Osteocyte (in vitro differentiated cells): ENCODE measurements around the gene WTAP. TPM values are rescaled to one million over a fixed set of nuclear protein-coding genes. Genes with fewer than 3 reads are reported as not detected.

Experiments used
- DNase-seq: peaks from one replicate; pipeline ENCODE4 v3.0.0; 2021; ENCODE audit warnings: mixed read lengths; ENCODE audit not compliant: unreplicated experiment; ENCODE audit errors: extremely low spot score
- H3K27ac Mint-ChIP-seq: one replicate; pipeline ENCODE4 v1.8.0; 2021; ENCODE audit warnings: mild to moderate bottlenecking, mixed read lengths; ENCODE audit not compliant: unreplicated experiment
- H3K27me3 Mint-ChIP-seq: one replicate; pipeline ENCODE4 v1.8.0; 2021; ENCODE audit warnings: mixed read lengths; ENCODE audit not compliant: unreplicated experiment
- H3K36me3 Mint-ChIP-seq: one replicate; pipeline ENCODE4 v1.8.0; 2021; ENCODE audit warnings: mixed read lengths; ENCODE audit not compliant: unreplicated experiment
- H3K4me1 Mint-ChIP-seq: one replicate; pipeline ENCODE4 v1.8.0; 2021; ENCODE audit warnings: mixed read lengths; ENCODE audit not compliant: unreplicated experiment
- H3K4me3 Mint-ChIP-seq: one replicate; pipeline ENCODE4 v1.8.0; 2021; ENCODE audit warnings: mild to moderate bottlenecking, moderate library complexity, mixed read lengths; ENCODE audit not compliant: unreplicated experiment
- H3K9me3 Mint-ChIP-seq: one replicate; pipeline ENCODE4 v1.8.0; 2021; ENCODE audit warnings: mixed read lengths; ENCODE audit not compliant: unreplicated experiment
- CTCF ChIP-seq: fragments of 200-600 bp; sonication (generic); IDR thresholded peaks from 2 replicates; pipeline ENCODE4 v1.5.0; 2021; ENCODE audit warnings: antibody characterized with exemption, mild to moderate bottlenecking, moderate library complexity
- total RNA-seq: library from RNA; stranded (reverse); gene quantifications from 2 replicates; pipeline ENCODE4 v1.2.1, GENCODE V29; 2021

Gene WTAP
- total RNA-seq, 1 donor from 2014 or later: 83.7 TPM

DNA sequence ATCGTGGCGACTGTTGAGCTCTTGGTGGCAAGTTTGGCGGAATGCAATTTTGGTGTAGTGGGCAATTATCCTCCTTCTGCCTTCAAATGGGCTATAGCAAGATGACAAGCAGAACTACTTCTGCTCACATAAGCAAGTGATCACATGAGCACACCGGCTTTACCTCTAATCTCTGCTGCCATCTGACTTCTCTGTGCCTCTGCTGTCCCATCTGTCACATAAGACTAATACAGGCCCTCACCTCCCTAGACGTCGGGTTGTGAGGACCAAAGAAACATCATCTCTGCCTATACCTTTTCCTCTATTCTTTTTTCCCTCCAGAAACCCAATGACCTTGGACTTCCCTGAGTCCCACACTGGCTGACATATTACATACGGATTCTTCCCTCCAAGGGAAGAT is 13.3 kb upstream of the WTAP start:
- no peak overlapping the region for H3K4me3 Mint-ChIP-seq
- H3K9me3 Mint-ChIP-seq: no peaks in the 10 kb centered on the region
- no peak overlapping the region for H3K27ac Mint-ChIP-seq
- no peak for DNase-seq
- peaks cover 6% of the 10 kb centered on the region for H3K4me1 Mint-ChIP-seq
- TF ChIP-seq CTCF: no peak
- no peaks in the 10 kb centered on the region for H3K27me3 Mint-ChIP-seq
- peaks cover 8% of the 10 kb centered on the region for H3K36me3 Mint-ChIP-seq

DNA sequence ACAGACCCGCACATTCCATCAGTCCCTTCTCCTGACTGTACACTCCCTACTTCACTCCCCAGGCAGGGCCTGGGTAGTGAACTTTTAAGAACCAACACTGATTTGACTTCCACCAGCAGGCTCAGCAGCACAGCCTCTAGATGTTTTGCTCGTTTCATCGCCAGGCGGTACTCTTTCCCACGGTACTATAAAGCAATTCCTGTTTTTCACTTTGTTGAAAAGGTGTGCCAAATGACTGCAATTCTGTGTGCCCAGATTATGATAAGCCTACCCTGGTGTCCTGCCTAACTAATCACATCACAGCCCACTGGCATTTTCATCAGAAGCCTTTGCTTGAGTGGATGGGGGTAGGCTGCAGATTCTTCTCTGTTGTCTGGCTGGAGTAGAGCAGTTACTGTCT is 12.9 kb upstream of the WTAP start:
- Mint-ChIP-seq H3K9me3 (no peaks in the 10 kb centered on the region), H3K36me3 (peaks cover 5% of the 10 kb centered on the region), H3K4me1 (peaks cover 6% of the 10 kb centered on the region), H3K27me3 (no peaks in the 10 kb centered on the region), H3K4me3 (no peak overlapping the region), H3K27ac (no peak overlapping the region)
- no peak for DNase-seq
- TF ChIP-seq CTCF: no peak

DNA sequence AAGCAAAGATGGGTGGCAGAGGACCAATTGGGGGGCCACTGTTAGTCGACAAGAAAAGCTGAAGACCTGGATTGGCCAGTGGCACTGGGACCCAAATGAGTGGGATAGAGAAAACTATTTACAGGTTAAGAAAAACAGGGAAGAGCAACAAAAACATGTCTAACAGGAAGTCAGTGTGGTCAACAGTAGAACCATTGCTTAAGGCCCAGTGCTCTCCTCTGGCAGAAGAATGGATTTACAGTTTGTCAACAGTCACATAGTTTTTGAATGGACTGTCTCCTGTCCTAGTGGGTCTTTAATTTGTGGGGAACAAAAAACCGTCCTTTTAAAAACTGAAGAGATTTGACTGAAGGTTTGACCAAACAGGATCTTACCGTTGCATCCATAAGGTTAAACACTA is 12.1 kb upstream of the WTAP start:
- Mint-ChIP-seq H3K4me1 (peaks cover 6% of the 10 kb centered on the region), H3K27ac (no peak overlapping the region), H3K36me3 (peaks cover 5% of the 10 kb centered on the region), H3K27me3 (no peaks in the 10 kb centered on the region), H3K4me3 (no peak overlapping the region), H3K9me3 (no peaks in the 10 kb centered on the region)
- DNase-seq: no peak
- TF ChIP-seq CTCF: no peak

GRCh38 chr6:159715605-159716004 is 11.7 kb upstream of the WTAP start:
- no peaks in the 10 kb centered on the region for H3K9me3 Mint-ChIP-seq
- no peak for TF ChIP-seq CTCF
- no peak for DNase-seq
- H3K27me3 Mint-ChIP-seq: no peaks in the 10 kb centered on the region
- H3K4me3 Mint-ChIP-seq: no peak overlapping the region
- H3K4me1 Mint-ChIP-seq: peaks cover 6% of the 10 kb centered on the region
- no peak overlapping the region for H3K27ac Mint-ChIP-seq
- H3K36me3 Mint-ChIP-seq: peaks cover 5% of the 10 kb centered on the region

DNA sequence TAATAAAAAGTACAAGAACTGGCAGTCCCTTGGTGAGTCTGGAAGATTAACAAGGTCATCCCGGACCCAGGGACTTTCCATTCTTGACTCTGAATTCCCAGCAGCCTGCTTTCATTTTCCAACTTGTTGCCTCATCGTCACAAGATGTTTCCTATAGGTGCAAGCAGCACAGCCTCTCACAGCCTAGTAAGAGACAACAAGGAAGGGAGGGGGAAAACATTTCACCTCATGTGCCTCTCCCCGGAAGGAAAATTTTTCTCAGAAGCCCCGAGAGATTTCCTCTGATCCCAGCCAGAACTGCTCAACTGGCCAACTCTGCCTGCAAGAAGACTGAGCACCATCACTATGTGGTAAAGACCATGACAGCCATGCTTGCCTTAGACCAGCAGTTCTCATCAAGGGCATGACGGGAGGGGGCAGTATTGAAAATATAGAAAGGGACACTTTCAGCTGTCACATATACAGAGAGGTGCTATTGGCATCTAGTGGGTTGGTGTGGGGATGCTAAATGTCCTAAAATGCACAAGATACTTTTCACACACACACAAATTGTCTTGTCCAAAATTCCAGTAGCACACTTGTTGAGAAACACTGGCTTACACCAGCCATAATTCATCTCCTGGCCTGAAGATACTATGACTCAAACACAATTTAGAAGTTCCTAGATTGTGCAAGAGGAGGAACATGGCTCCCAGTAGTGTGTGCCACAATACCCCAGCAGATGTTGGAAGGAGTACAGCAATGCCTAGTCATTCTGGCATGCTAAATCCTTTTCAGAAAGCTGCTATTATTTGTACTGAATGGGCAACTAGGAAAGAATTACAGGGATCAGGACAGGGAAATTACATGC is 10.8 kb upstream of the WTAP start:
- no peaks in the 10 kb centered on the region for H3K27me3 Mint-ChIP-seq
- H3K27ac Mint-ChIP-seq: no peak overlapping the region
- peaks cover 6% of the 10 kb centered on the region for H3K4me1 Mint-ChIP-seq
- peaks cover 5% of the 10 kb centered on the region for H3K36me3 Mint-ChIP-seq
- H3K4me3 Mint-ChIP-seq: no peak overlapping the region
- no peaks in the 10 kb centered on the region for H3K9me3 Mint-ChIP-seq
- no peak for DNase-seq
- TF ChIP-seq CTCF: no peak
